ENCODE measurements around the gene ERC2. TPM values are rescaled to one million over a fixed set of nuclear protein-coding genes. Genes with fewer than 3 reads are reported as not detected.
A peak's percentile ranks its signal among the peaks of the same experiment; 100 is the strongest.

ERC2 gene
- total and polyA plus RNA-seq, 2 of the 13 experiments (the other 11 are each of a cell fraction or from before 2014, with no cell fraction given): 0.16 to 0.22 TPM

DNA sequence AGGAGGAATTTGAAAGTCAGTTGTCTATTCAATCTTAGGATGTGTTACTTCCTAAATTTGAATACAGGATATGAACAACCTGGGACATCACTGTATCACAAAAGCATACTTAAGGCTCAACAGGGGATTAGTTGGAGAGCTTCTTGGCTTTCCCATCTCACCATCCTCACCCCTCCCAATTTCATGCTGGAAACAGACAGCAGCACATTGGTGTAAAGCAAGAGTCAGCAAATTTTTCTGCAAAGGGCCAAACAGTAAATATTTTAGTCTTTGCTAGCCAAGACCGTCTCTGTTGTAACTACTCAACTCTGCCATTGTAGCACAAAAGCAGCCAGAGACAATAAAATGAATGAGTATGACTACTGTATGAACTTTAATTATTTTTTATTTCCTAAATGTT, 94.9 kb downstream of the ERC2 start:
- no peak overlapping the region for H3K9ac ChIP-seq (ENCODE audit: insufficient read depth, low read depth, low read length)
- ATAC-seq: no peak
- no peak for DNase-seq (ENCODE audit: low spot score)
- no peaks in the 10 kb centered on the region for H3K36me3 ChIP-seq (replicated peaks in 1 of 2; ENCODE audit: control insufficient read depth in 1 of 2, insufficient read depth in 2 of 2, low read length in 2 of 2)
- whole genome bisulfite sequencing (ENCODE audit: low lambda C conversion rate): 33% methylated on average over 1 of the region's 1 CpG
- no TSS peak for BruUV-seq (replicated peaks)
- H3K79me2 ChIP-seq (ENCODE audit: insufficient read depth, low read length): no peaks in the 10 kb centered on the region
- no peak for FAIRE-seq
- H3K27me3 ChIP-seq (ENCODE audit: control insufficient read depth in 1 of 2, insufficient read depth in 2 of 2, low read length in 2 of 2): no peaks in the 10 kb centered on the region
- no peaks in the 10 kb centered on the region for H3K4me1 ChIP-seq (ENCODE audit: insufficient read depth, low read length)
- CTCF ChIA-PET (ENCODE audit: low intra/inter-chr PET ratio, low total read pairs): no interaction called here
- no peaks in the 10 kb centered on the region for H3K9me3 ChIP-seq (ENCODE audit: low read length)
- H3K4me3 ChIP-seq (replicated peaks in 1 of 3; ENCODE audit: insufficient read depth in 1 of 3, low read depth in 2 of 3, low read length in 3 of 3): no peak overlapping the region
- POLR2A ChIA-PET: no interaction called here
- H4K20me1 ChIP-seq (ENCODE audit: insufficient read depth, low read length): no peaks in the 10 kb centered on the region
- H2AFZ ChIP-seq (ENCODE audit: low read length): no peak overlapping the region
- H3K27ac ChIP-seq (ENCODE audit: extremely low read length, insufficient read depth, low read length): no peak overlapping the region
- intact Hi-C loops (cut with micrococcal nuclease; ENCODE audit: unreplicated experiment): no loop called here
- in situ Hi-C loops (cut with HindIII; ENCODE audit: extremely low pct_ligation_motif_present, low pct_unique_long_range_greater_than_20kb): no loop called here
- H3K4me2 ChIP-seq (ENCODE audit: low read depth, low read length): no peak overlapping the region
- TF ChIP-seq MAFK (conservative IDR thresholded peaks at IDR 0.05 in 1 of 2, IDR thresholded peaks at IDR 0.05 in 1 of 2; ENCODE audit: low read length in 2 of 2) (peak; percentile 75 to 79), MAFF (IDR thresholded peaks at IDR 0.05; ENCODE audit: low read depth, low read length) (peak; percentile 70), CEBPB (IDR thresholded peaks at IDR 0.05; ENCODE audit: borderline replicate concordance, low read depth, low read length) (no peak), EP300 (IDR thresholded peaks at IDR 0.05; ENCODE audit: low read depth in 2 of 2, low read length in 2 of 2) (no peak), EP300 (CRISPR knock-in tag; IDR thresholded peaks at IDR 0.05; ENCODE audit: borderline replicate concordance) (no peak), SRSF9 (IDR thresholded peaks at IDR 0.05; ENCODE audit: borderline replicate concordance, insufficient read depth, low read depth, low read length, poor library complexity, severe bottlenecking) (no peak)

DNA sequence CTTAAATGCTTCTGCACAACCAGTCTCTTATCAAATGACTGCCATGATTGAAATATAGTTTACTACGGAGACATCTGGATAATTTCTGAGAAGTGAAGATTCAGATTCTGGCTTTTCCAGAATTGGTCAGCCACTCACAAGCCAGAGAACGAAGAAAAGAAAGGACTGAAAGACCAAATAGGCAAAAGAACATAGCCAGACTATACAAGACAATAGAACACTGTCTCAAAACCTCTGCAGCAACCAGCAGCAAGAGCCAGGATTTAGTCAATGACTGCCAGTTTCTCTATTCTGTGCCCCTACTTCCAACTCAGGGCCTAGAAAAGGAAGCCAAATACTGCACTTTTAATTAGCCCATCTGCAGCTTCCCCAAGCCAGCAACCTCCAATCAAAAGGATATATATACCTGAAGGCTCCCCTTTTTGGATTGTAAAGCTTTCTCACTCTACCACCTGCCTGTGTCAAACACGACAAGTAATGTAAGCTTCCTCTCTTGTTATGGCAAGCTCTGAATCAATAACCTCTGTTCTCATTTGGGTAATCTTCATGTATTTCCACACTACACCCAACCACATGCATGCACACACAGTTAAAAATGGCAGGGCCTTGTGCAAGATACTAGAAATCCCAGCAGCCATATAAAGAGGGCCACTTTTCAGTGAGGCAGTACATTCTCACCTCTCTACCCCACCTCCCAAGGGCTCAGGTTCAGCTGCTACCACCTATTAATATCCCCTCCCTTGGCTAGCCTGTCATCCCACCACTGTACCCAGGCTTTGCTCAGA, 97.1 kb downstream of the ERC2 start:
- CTCF ChIA-PET (ENCODE audit: low intra/inter-chr PET ratio, low total read pairs): no interaction called here
- WGBS (ENCODE audit: low lambda C conversion rate): 55% methylated on average over 3 of the region's 3 CpGs
- H3K4me2 ChIP-seq (ENCODE audit: low read depth, low read length): no peak overlapping the region
- DNase-seq (ENCODE audit: low spot score): no peak
- H3K27ac ChIP-seq (ENCODE audit: extremely low read length, insufficient read depth, low read length): no peak overlapping the region
- no peaks in the 10 kb centered on the region for H3K79me2 ChIP-seq (ENCODE audit: insufficient read depth, low read length)
- H3K4me3 ChIP-seq (replicated peaks in 1 of 3; ENCODE audit: insufficient read depth in 1 of 3, low read depth in 2 of 3, low read length in 3 of 3): no peak overlapping the region
- FAIRE-seq: no peak
- H3K9me3 ChIP-seq (ENCODE audit: low read length): no peaks in the 10 kb centered on the region
- no peak for ATAC-seq
- TF ChIP-seq NFIC (IDR thresholded peaks at IDR 0.05; ENCODE audit: low read length) (no peak), CC2D1A (CRISPR knock-in tag; IDR thresholded peaks at IDR 0.05) (no peak), PHF20 (CRISPR knock-in tag; IDR thresholded peaks at IDR 0.05) (no peak), HCFC1 (IDR thresholded peaks at IDR 0.05; ENCODE audit: low read depth, low read length) (no peak)
- H3K4me1 ChIP-seq (ENCODE audit: insufficient read depth, low read length): no peaks in the 10 kb centered on the region
- POLR2A ChIA-PET: no interaction called here
- intact Hi-C loops (cut with micrococcal nuclease; ENCODE audit: unreplicated experiment): no loop called here
- H2AFZ ChIP-seq (ENCODE audit: low read length): no peak overlapping the region
- in situ Hi-C loops (cut with HindIII; ENCODE audit: extremely low pct_ligation_motif_present, low pct_unique_long_range_greater_than_20kb): no loop called here
- H4K20me1 ChIP-seq (ENCODE audit: insufficient read depth, low read length): no peaks in the 10 kb centered on the region
- H3K27me3 ChIP-seq (ENCODE audit: control insufficient read depth in 1 of 2, insufficient read depth in 2 of 2, low read length in 2 of 2): no peaks in the 10 kb centered on the region
- no peaks in the 10 kb centered on the region for H3K36me3 ChIP-seq (replicated peaks in 1 of 2; ENCODE audit: control insufficient read depth in 1 of 2, insufficient read depth in 2 of 2, low read length in 2 of 2)
- BruUV-seq (replicated peaks): no TSS peak
- no peak overlapping the region for H3K9ac ChIP-seq (ENCODE audit: insufficient read depth, low read depth, low read length)
